ENCODE measurements around the gene ACAD8.

The ACAD8 gene

DNA sequence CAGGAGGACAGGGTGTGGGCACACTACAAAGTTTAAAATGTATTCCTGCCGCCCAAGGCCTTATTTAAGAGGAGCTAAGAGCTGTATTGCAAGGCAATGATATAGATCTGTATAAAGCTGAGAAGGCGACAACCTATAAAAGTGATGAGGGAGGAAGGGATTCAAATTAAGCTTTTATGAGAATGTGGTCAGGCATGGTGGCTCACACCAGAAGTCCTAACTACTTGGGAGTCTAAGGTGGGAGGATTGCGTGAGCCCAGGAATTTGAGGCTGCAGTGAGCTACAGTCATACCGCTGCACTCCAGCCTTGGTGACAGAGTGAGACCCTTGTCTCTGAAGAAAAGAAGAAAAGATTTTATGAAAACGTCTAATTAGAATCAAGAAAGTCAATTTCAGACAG is 13.1 kb downstream of the ACAD8 start:
- Histone ChIP-seq H4K20me1 (ENCODE audit: low read depth, low read length) (no peaks in the 10 kb centered on the region), H3K4me3 (ENCODE audit: insufficient read depth, low read length, poor library complexity, severe bottlenecking) (no peak overlapping the region), H3K27ac (ENCODE audit: low read depth, low read length) (no peak overlapping the region), H3K79me2 (ENCODE audit: insufficient read depth, low read length) (no peaks in the 10 kb centered on the region), H3K9me2 (replicated peaks; ENCODE audit: insufficient read depth, low read length) (no peaks in the 10 kb centered on the region), H3F3A (ENCODE audit: insufficient read depth) (no peaks in the 10 kb centered on the region), H3K4me2 (ENCODE audit: low read depth, low read length, poor library complexity, severe bottlenecking) (no peak overlapping the region), H3K36me3 (ENCODE audit: low read length) (no peaks in the 10 kb centered on the region), H3K9me3 (ENCODE audit: insufficient read depth, low read length) (no peaks in the 10 kb centered on the region), H2AFZ (ENCODE audit: low read depth, low read length, severe bottlenecking) (no peak overlapping the region), H3K9ac (ENCODE audit: low read length) (no peak overlapping the region), H3K27me3 (ENCODE audit: low read length) (no peaks in the 10 kb centered on the region)
- no peak for TF ChIP-seq EZH2phosphoT487 (conservative IDR thresholded peaks at IDR 0.05; ENCODE audit: low read length)
- TF ChIP-seq, protein P1, sequence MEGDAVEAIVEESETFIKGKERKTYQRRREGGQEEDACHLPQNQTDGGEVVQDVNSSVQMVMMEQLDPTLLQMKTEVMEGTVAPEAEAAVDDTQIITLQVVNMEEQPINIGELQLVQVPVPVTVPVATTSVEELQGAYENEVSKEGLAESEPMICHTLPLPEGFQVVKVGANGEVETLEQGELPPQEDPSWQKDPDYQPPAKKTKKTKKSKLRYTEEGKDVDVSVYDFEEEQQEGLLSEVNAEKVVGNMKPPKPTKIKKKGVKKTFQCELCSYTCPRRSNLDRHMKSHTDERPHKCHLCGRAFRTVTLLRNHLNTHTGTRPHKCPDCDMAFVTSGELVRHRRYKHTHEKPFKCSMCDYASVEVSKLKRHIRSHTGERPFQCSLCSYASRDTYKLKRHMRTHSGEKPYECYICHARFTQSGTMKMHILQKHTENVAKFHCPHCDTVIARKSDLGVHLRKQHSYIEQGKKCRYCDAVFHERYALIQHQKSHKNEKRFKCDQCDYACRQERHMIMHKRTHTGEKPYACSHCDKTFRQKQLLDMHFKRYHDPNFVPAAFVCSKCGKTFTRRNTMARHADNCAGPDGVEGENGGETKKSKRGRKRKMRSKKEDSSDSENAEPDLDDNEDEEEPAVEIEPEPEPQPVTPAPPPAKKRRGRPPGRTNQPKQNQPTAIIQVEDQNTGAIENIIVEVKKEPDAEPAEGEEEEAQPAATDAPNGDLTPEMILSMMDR (IDR thresholded peaks at IDR 0.05; ENCODE audit: insufficient read depth, low read length, poor library complexity, severe bottlenecking): no peak

DNA sequence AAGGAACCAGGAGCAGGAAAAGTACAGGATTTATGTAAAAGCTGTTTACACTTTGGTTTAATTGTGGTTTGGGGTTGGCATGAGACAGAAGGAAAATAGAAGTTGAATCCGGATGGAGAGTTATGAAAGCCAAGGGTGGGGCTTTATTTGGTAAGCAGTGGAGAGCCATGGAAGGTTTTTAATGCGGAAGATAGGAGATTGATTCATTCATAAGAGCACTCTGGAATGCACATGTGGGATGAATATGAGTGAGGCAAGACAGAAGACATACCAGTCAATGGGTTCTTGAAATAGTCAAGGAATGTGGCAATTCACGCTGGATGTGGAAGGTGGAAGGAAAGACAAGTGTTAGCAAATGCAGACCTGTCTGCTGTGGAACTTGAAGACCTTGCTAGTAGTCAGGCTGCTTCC is 13.5 kb downstream of the ACAD8 start:
- Histone ChIP-seq H3K4me3 (ENCODE audit: insufficient read depth, low read length, poor library complexity, severe bottlenecking) (no peak overlapping the region), H2AFZ (ENCODE audit: low read depth, low read length, severe bottlenecking) (no peak overlapping the region), H3K79me2 (ENCODE audit: insufficient read depth, low read length) (no peaks in the 10 kb centered on the region), H3K9ac (ENCODE audit: low read length) (no peak overlapping the region), H4K20me1 (ENCODE audit: low read depth, low read length) (no peaks in the 10 kb centered on the region), H3K27ac (ENCODE audit: low read depth, low read length) (no peak overlapping the region), H3K27me3 (ENCODE audit: low read length) (no peaks in the 10 kb centered on the region), H3K4me2 (ENCODE audit: low read depth, low read length, poor library complexity, severe bottlenecking) (no peak overlapping the region), H3K9me3 (ENCODE audit: insufficient read depth, low read length) (no peaks in the 10 kb centered on the region), H3K9me2 (replicated peaks; ENCODE audit: insufficient read depth, low read length) (no peaks in the 10 kb centered on the region), H3F3A (ENCODE audit: insufficient read depth) (no peaks in the 10 kb centered on the region), H3K36me3 (ENCODE audit: low read length) (no peaks in the 10 kb centered on the region)
- no peak for TF ChIP-seq EZH2phosphoT487 (conservative IDR thresholded peaks at IDR 0.05; ENCODE audit: low read length)
- TF ChIP-seq, protein P1 (IDR thresholded peaks at IDR 0.05; ENCODE audit: insufficient read depth, low read length, poor library complexity, severe bottlenecking): no peak

DNA sequence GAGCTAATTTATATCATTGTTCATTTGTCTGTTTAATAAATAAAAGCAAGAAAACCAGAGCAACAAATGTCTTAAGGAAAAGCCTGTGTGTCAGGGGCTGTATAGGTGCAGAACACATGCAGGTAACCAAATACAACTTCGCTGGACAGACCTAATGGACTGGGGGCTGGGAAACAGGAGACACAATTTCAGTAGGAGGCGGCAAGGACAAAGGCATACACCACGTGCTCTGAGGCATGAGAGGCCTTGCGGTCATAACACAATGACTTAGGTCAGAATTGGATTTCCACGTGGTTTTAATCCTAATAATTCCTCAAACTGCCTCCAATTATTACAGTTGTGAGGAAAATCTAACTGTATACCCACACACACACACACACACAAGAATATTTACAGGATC is 14.1 kb downstream of the ACAD8 start:
- no peak for TF ChIP-seq EZH2phosphoT487 (conservative IDR thresholded peaks at IDR 0.05; ENCODE audit: low read length)
- TF ChIP-seq, protein P1 (IDR thresholded peaks at IDR 0.05; ENCODE audit: insufficient read depth, low read length, poor library complexity, severe bottlenecking): no peak
- no peaks in the 10 kb centered on the region for H3K79me2 ChIP-seq (ENCODE audit: insufficient read depth, low read length)
- H3K4me3 ChIP-seq (ENCODE audit: insufficient read depth, low read length, poor library complexity, severe bottlenecking): no peak overlapping the region
- no peak overlapping the region for H3K4me2 ChIP-seq (ENCODE audit: low read depth, low read length, poor library complexity, severe bottlenecking)
- H4K20me1 ChIP-seq (ENCODE audit: low read depth, low read length): no peaks in the 10 kb centered on the region
- no peak overlapping the region for H2AFZ ChIP-seq (ENCODE audit: low read depth, low read length, severe bottlenecking)
- no peaks in the 10 kb centered on the region for H3K9me2 ChIP-seq (replicated peaks; ENCODE audit: insufficient read depth, low read length)
- no peaks in the 10 kb centered on the region for H3K27me3 ChIP-seq (ENCODE audit: low read length)
- H3K27ac ChIP-seq (ENCODE audit: low read depth, low read length): no peak overlapping the region
- H3K9ac ChIP-seq (ENCODE audit: low read length): no peak overlapping the region
- H3K9me3 ChIP-seq (ENCODE audit: insufficient read depth, low read length): no peaks in the 10 kb centered on the region
- H3F3A ChIP-seq (ENCODE audit: insufficient read depth): no peaks in the 10 kb centered on the region
- no peaks in the 10 kb centered on the region for H3K36me3 ChIP-seq (ENCODE audit: low read length)
